GM12892 (cell line): ENCODE data around the gene ECE1.

Experiments
- POLR2A ChIP-seq: IDR thresholded peaks from 2 replicates; pipeline ENCODE4 v1.6.1; 2011; ENCODE audit warnings: low read depth, low read length, control low read depth
- POLR2AphosphoS5 ChIP-seq: IDR thresholded peaks from 2 replicates; pipeline ENCODE4 v1.6.1; 2011; ENCODE audit warnings: low read depth, low read length, control low read depth
- TAF1 ChIP-seq: IDR thresholded peaks from 2 replicates; pipeline ENCODE4 v1.6.1; 2011; ENCODE audit warnings: low read depth, mild to moderate bottlenecking, control low read depth, low read length, borderline replicate concordance

DNA sequence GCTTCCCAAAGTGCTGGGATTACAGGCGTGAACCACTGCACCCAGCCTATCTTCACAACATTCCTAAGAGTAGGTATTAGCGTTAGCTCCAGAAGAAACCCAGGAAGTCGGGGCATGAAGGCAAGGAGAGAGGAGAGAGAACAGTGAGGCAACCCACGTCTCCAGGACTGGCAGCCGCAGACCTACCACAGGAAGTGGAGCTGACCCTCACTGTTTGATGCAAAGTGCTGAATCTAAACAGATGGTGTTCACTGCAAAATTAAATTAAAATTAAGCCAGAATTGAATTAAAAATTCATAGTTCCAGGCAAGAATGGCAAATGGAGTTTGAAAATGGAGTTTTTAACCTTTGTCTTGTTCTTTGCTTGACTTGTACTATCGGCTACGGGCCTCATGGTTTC lies 6.7 kb downstream of the ECE1 start:
- TF ChIP-seq POLR2A = no peak
- no peak for TF ChIP-seq POLR2AphosphoS5
- TF ChIP-seq TAF1 = no peak
